ENCODE results near the gene ADCY1. TPM values are rescaled to one million over a fixed set of nuclear protein-coding genes. Genes with fewer than 3 reads are reported as not detected.

The ADCY1 gene
- total RNA-seq, 2 experiments from 2014 or later: 0.03 TPM; not detected in 1

DNA sequence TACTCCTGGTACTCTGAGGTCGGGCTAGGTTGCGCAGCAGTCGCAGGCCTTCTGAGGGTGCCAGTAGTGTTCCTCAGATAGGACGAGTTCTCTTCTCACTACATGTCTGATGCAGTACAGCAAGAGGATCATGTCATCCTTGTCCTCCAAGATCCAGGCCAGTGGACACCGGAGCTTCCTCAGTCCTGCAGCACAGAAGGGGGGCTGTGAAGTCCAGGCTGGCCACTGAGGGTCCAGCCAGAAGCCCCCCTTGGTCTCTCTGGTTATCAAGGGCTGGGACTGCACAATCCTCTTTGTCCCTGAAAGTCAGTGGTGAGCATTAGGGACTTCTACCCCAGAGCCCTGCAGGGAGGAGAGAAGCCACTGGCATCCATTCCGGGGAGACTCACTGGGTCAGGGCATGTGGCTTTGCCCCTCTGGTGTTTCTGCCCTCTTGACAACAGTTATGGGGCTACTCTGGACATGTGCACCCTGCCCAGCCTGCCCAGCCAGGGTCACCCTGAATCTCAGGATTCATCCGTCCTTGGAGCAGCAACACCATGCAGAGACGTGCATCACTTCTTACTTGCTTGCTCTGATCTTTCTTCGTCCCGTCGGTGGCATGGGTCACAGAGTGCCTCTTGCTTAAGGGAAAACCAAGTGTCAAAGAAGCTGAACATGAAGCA, 125.7 kb downstream of the ADCY1 start:
- ChIA-PET CTCF (interaction anchor here (0.6 kb wide), 1 partner anchor 90 kb away, joined by 3 read pairs; no protein-coding TSS in a partner anchor), POLR2A (no interaction called here)
- Histone ChIP-seq H3K36me3 (ENCODE audit: insufficient read depth, low read length) (no peaks in the 10 kb centered on the region), H3K4me3 (ENCODE audit: low read length) (no peak overlapping the region), H3K27ac (ENCODE audit: low read depth in 1 of 2, low read length in 2 of 2) (no peak overlapping the region), H3K27me3 (ENCODE audit: control insufficient read depth in 1 of 2, insufficient read depth in 2 of 2, low read length in 2 of 2) (peaks cover 3 to 5% of the 10 kb centered on the region in 2 experiments), H3K9me3 (ENCODE audit: control insufficient read depth in 1 of 2, insufficient read depth in 1 of 2, low read length in 2 of 2) (peaks cover 0 to 4% of the 10 kb centered on the region in 2 experiments), H3K4me1 (ENCODE audit: insufficient read depth, low read length) (no peaks in the 10 kb centered on the region)
- Mint-ChIP-seq H3K36me3 (ENCODE audit: low read depth) (no peaks in the 10 kb centered on the region), H3K4me1 (ENCODE audit: low read depth) (no peaks in the 10 kb centered on the region), H3K9me3 (no peaks in the 10 kb centered on the region), H3K27me3 (peaks cover 23% of the 10 kb centered on the region), H3K27ac (no peak overlapping the region), H3K4me3 (no peak overlapping the region)
- TF ChIP-seq, protein P1, sequence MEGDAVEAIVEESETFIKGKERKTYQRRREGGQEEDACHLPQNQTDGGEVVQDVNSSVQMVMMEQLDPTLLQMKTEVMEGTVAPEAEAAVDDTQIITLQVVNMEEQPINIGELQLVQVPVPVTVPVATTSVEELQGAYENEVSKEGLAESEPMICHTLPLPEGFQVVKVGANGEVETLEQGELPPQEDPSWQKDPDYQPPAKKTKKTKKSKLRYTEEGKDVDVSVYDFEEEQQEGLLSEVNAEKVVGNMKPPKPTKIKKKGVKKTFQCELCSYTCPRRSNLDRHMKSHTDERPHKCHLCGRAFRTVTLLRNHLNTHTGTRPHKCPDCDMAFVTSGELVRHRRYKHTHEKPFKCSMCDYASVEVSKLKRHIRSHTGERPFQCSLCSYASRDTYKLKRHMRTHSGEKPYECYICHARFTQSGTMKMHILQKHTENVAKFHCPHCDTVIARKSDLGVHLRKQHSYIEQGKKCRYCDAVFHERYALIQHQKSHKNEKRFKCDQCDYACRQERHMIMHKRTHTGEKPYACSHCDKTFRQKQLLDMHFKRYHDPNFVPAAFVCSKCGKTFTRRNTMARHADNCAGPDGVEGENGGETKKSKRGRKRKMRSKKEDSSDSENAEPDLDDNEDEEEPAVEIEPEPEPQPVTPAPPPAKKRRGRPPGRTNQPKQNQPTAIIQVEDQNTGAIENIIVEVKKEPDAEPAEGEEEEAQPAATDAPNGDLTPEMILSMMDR (IDR thresholded peaks at IDR 0.05): no peak
- ATAC-seq (ENCODE audit: poor library complexity) (no peak), DNase-seq (no peak)
- intact Hi-C loops (cut with DNase I, micrococcal nuclease): no loop called here

DNA sequence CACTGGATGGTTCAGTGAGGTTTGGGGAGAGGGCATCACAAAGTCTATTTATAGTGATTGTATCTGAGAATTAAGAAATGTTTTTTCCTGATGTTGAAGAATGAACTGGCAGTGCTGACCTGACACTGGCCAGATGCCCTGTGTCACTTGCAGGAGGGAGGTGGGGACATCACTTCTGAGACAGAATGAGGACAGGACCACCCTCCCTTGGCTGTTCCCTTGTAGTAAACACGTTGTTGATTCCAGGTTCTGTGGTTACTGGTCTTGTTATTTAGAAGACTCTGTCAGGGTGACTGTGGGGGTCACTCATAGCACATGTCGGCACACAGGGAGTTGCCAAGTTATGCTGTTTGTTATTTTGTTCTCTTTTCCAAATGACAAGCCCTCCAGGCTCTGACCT, 126.4 kb downstream of the ADCY1 start:
- Mint-ChIP-seq H3K27me3 (peaks cover 23% of the 10 kb centered on the region), H3K9me3 (no peaks in the 10 kb centered on the region), H3K36me3 (ENCODE audit: low read depth) (no peaks in the 10 kb centered on the region), H3K4me3 (no peak overlapping the region), H3K4me1 (ENCODE audit: low read depth) (no peaks in the 10 kb centered on the region), H3K27ac (no peak overlapping the region)
- intact Hi-C loops (cut with DNase I, micrococcal nuclease): no loop called here
- Histone ChIP-seq H3K9me3 (ENCODE audit: control insufficient read depth in 1 of 2, insufficient read depth in 1 of 2, low read length in 2 of 2) (peaks cover 0 to 4% of the 10 kb centered on the region in 2 experiments), H3K27ac (ENCODE audit: low read depth in 1 of 2, low read length in 2 of 2) (no peak overlapping the region), H3K36me3 (ENCODE audit: insufficient read depth, low read length) (no peaks in the 10 kb centered on the region), H3K4me3 (ENCODE audit: low read length) (no peak overlapping the region), H3K4me1 (ENCODE audit: insufficient read depth, low read length) (no peaks in the 10 kb centered on the region), H3K27me3 (ENCODE audit: control insufficient read depth in 1 of 2, insufficient read depth in 2 of 2, low read length in 2 of 2) (peaks cover 3 to 5% of the 10 kb centered on the region in 2 experiments)
- no peak for DNase-seq
- no peak for ATAC-seq (ENCODE audit: poor library complexity)
- TF ChIP-seq, protein P1 (IDR thresholded peaks at IDR 0.05): no peak
- ChIA-PET POLR2A (no interaction called here), CTCF (no interaction called here)

DNA sequence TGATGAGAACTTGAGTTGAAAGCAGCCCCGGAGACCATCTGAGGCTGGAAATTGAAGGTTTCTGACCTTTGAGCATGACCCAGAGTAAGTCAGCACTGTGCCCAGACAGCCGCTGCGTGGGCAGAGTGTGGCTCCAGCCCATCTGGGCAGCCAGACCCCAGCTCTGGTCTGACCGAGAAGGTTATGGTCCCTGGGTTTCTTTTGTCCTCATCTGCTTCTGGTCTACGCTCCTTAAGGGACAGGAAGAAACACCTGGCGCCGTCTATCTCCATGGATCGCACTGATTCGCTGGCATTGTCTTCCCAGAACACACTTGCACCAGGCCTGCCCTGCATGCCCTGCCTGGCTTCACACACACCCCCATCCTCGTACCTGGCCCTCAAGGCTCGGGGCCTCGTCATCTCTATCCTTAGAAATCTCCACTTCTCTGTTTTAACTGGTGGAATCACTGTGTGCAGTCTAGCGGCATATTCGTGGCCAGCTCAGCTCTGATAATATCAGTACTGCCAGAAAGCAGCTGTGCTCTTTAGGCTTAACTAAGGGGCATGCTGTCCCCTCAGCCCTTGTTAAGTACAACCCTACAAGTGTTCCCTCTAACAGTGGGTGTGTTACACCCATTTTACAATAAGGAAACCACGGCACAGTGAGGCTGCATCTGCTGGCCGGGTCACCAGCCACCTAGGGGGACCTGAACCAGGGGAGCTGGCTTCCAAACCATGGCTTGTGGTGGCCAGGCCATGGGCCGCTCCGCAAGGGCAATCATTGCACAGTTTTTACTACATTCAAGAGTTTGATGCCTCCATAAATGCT, 127.7 kb downstream of the ADCY1 start:
- H3K4me1 Mint-ChIP-seq (ENCODE audit: low read depth): no peaks in the 10 kb centered on the region
- ATAC-seq (ENCODE audit: poor library complexity) (no peak), DNase-seq (no peak)
- intact Hi-C loops (cut with DNase I, micrococcal nuclease): no loop called here
- H3K27ac ChIP-seq (ENCODE audit: low read depth in 1 of 2, low read length in 2 of 2): no peak overlapping the region
- H3K27me3 Mint-ChIP-seq: peaks cover 23% of the 10 kb centered on the region
- ChIA-PET POLR2A (no interaction called here), CTCF (no interaction called here)
- H3K4me3 Mint-ChIP-seq: no peak overlapping the region
- H3K9me3 ChIP-seq (ENCODE audit: control insufficient read depth in 1 of 2, insufficient read depth in 1 of 2, low read length in 2 of 2): peaks cover 0 to 4% of the 10 kb centered on the region in 2 experiments
- TF ChIP-seq, protein P1 (IDR thresholded peaks at IDR 0.05): no peak
- no peak overlapping the region for H3K27ac Mint-ChIP-seq
- H3K27me3 ChIP-seq (ENCODE audit: control insufficient read depth in 1 of 2, insufficient read depth in 2 of 2, low read length in 2 of 2): peaks cover 3 to 5% of the 10 kb centered on the region in 2 experiments
- H3K36me3 Mint-ChIP-seq (ENCODE audit: low read depth): no peaks in the 10 kb centered on the region
- H3K4me1 ChIP-seq (ENCODE audit: insufficient read depth, low read length): no peaks in the 10 kb centered on the region
- no peaks in the 10 kb centered on the region for H3K9me3 Mint-ChIP-seq
- H3K4me3 ChIP-seq (ENCODE audit: low read length): no peak overlapping the region
- no peaks in the 10 kb centered on the region for H3K36me3 ChIP-seq (ENCODE audit: insufficient read depth, low read length)

All from CD4-positive, alpha-beta T cell (primary cell).